ENCODE data around the gene FBXO28.

DNA sequence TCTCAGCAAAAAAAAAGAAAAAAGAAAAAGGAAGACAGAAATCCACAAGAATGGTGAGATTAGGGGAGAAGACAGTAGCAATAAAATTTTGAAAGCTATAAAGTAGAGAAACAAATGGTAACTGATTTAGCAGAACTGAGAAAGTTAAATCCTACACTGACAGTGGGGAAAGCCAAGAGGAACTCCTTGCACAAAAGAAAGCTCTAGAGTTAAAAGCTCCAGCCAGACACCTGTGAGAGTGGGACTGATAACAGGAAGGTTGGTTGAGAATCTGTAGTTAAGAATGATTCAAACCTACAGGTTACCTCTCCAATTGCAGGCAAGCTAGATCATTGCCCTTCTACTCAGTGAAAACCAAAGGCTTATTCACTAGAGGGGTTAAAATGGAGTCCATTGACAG lies 23.6 kb downstream of the FBXO28 start:
- TF ChIP-seq EZH2 (IDR thresholded peaks at IDR 0.05; ENCODE audit: low read length, unreplicated experiment) (no peak), EZH2phosphoT487 (IDR thresholded peaks at IDR 0.05; ENCODE audit: borderline replicate concordance, low read length) (no peak)
- TF ChIP-seq, protein P1, sequence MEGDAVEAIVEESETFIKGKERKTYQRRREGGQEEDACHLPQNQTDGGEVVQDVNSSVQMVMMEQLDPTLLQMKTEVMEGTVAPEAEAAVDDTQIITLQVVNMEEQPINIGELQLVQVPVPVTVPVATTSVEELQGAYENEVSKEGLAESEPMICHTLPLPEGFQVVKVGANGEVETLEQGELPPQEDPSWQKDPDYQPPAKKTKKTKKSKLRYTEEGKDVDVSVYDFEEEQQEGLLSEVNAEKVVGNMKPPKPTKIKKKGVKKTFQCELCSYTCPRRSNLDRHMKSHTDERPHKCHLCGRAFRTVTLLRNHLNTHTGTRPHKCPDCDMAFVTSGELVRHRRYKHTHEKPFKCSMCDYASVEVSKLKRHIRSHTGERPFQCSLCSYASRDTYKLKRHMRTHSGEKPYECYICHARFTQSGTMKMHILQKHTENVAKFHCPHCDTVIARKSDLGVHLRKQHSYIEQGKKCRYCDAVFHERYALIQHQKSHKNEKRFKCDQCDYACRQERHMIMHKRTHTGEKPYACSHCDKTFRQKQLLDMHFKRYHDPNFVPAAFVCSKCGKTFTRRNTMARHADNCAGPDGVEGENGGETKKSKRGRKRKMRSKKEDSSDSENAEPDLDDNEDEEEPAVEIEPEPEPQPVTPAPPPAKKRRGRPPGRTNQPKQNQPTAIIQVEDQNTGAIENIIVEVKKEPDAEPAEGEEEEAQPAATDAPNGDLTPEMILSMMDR (conservative IDR thresholded peaks at IDR 0.05; ENCODE audit: low read depth, low read length), result no peak
